ENCODE data around the gene ZNF81.

Gene ZNF81

DNA sequence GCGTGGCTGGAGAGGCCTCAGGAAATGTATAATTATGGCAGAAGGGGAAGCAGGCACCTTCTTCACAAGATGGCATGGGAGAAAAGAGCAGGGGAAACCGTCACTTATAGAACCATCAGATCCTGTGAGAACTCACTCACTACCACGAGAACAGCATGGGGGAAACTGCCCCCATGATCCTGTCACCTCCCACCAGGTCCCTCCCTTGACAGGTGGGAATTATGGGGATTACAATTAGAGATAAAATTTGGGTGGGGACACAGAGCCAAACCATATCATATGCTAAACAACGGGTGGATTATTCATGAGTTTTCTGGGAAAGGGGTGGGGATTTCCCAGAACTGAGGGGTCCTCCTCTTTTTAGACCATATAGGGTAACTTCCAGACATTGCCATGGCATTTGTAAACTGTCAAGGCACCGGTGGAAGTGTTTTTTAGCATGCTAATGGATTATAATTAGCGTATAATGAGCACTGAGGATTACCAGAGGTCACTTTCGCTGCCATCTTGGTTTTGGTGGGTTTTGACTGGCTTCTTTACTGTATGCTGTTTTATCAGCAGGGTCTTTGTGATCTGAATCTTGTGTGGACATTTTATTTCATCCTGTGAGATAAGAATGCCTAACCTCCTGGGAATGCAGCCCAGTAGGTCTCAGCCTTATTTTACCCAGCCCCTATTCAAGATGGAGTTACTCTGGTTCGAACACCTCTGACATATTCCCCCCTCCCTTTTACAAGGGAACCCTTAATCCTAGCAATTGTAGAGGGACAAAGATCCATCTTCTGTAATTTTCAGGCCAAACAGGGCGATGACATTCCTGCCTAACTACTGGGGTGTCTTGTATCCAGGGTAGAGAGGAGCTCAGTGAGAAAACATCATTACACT, 27.6 kb upstream of the ZNF81 start:
- Histone ChIP-seq H3K36me3 (ENCODE audit: control insufficient read depth, insufficient read depth, low read length) (no peaks in the 10 kb centered on the region), H3K9me3 (ENCODE audit: control insufficient read depth, insufficient read depth, low read length) (peaks cover 6% of the 10 kb centered on the region), H3K27me3 (ENCODE audit: control insufficient read depth, insufficient read depth, low read length) (no peaks in the 10 kb centered on the region), H3K4me3 (ENCODE audit: low read depth, low read length) (no peak overlapping the region), H3K4me1 (ENCODE audit: control insufficient read depth, insufficient read depth, low read length) (no peaks in the 10 kb centered on the region), H3K9ac (ENCODE audit: low read depth, low read length) (no peak overlapping the region)

DNA sequence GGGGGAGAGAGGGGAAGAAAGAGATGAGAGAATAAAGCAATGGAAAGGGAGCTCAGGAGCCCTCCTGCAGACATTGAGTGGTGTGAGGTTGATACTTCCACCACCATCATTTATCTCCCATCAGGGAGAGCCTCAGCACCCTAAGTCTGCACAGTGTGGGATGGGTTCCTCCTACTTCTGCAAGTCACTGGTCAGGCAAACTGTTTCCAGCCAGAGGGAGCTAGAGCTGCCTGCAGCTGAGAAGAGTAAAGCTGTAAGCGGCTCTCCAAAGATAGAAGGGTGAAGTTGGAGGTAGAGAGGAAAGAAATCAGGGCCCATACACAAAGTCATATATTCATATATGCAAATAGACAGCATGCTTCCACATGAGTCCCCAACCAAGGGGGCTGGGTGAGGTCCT, 21.9 kb upstream of the ZNF81 start:
- Histone ChIP-seq H3K36me3 (ENCODE audit: control insufficient read depth, insufficient read depth, low read length) (no peaks in the 10 kb centered on the region), H3K27me3 (ENCODE audit: control insufficient read depth, insufficient read depth, low read length) (no peaks in the 10 kb centered on the region), H3K9me3 (ENCODE audit: control insufficient read depth, insufficient read depth, low read length) (peaks cover 11% of the 10 kb centered on the region), H3K4me3 (ENCODE audit: low read depth, low read length) (no peak overlapping the region), H3K4me1 (ENCODE audit: control insufficient read depth, insufficient read depth, low read length) (peaks cover 12% of the 10 kb centered on the region), H3K9ac (ENCODE audit: low read depth, low read length) (no peak overlapping the region)

DNA sequence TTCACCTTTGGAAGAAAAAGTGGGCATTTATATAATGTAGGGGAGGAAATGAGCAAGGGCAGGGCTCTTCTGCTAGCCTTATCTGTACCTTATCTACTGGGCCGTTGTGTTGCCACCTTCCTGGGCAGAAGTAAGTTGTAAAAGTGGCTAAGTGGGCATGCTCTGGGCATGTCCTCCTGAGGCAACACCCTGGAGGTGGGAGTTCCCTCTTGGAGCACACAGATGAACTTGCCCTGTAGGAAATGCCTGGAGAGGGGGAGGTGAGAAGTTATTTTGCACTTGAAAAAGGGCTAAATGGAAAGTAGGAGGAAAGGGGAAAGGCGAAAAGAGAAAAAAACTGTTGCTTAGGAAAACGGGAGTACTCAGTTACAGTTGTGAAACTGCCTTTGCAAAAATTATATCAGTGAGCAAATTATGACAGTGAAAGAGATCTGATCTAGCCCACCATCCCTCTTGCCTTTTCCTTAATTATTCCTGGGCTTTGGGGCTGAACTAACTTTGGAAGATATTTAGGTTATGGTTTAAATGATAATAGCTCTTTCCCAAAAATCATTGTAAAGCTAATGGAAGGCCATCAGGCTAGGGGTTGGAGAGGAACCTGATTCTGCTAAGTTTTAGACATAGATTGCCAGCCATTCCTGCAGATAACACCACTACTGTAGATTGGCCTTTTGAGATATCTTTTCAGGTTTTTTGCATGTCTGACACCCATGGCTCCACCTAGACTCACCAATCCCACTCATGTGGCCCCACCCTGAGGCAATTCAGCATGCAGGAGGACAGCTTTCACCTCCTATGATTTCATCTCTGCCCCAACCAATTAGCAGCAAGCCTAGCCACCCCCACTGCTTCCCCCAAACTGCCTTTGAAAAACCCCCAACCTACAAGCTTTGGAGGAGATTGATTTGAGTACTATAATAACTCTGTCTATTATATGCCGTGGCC, 20.5 kb upstream of the ZNF81 start:
- Histone ChIP-seq H3K36me3 (ENCODE audit: control insufficient read depth, insufficient read depth, low read length) (no peaks in the 10 kb centered on the region), H3K9me3 (ENCODE audit: control insufficient read depth, insufficient read depth, low read length) (peaks cover 13% of the 10 kb centered on the region), H3K4me1 (ENCODE audit: control insufficient read depth, insufficient read depth, low read length) (peaks cover 12% of the 10 kb centered on the region), H3K27me3 (ENCODE audit: control insufficient read depth, insufficient read depth, low read length) (no peaks in the 10 kb centered on the region), H3K9ac (ENCODE audit: low read depth, low read length) (peak overlapping the region; percentile 57), H3K4me3 (ENCODE audit: low read depth, low read length) (peak overlapping the region; percentile 32)

DNA sequence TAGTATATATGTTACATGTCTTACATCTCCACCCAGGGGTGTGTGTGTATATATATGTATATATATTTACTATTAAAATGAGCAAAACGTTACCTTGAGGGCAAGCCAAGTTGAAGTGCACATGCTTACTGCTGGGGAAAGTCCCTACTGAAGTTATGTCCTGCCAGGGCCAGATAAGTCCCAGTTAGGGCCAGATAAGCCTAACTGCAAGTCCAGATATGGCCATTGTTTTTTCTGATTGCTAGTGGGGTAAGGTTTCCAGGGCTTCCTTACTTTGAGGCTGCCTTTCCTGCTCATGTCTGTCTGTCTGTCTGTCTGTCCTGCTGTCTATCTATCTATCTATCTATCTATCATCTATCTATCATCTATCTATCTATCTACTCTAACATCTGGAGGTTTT, 19.3 kb upstream of the ZNF81 start:
- Histone ChIP-seq H3K4me3 (ENCODE audit: low read depth, low read length) (no peak overlapping the region), H3K4me1 (ENCODE audit: control insufficient read depth, insufficient read depth, low read length) (peaks cover 12% of the 10 kb centered on the region), H3K9me3 (ENCODE audit: control insufficient read depth, insufficient read depth, low read length) (peaks cover 10% of the 10 kb centered on the region), H3K36me3 (ENCODE audit: control insufficient read depth, insufficient read depth, low read length) (no peaks in the 10 kb centered on the region), H3K27me3 (ENCODE audit: control insufficient read depth, insufficient read depth, low read length) (no peaks in the 10 kb centered on the region), H3K9ac (ENCODE audit: low read depth, low read length) (no peak overlapping the region)

DNA sequence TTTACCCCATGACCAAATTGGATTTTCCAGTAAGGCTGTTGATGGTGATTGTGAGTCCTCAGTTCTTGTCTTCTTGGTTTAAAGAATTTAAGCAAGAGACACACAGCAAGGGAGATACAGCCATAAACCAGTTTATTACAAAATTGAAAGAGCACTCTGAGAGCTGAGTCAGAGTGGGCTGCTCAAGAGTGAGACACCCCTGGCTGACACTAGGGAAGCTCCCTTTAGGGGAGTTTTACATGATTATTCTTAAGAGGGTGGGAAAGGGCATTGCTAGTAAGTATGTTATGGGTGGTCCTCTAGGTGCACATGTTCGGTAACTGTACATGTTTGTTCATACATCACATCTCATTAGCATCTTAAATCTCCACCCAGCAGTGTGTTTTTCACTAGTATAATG, 18.8 kb upstream of the ZNF81 start:
- Histone ChIP-seq H3K9me3 (ENCODE audit: control insufficient read depth, insufficient read depth, low read length) (peaks cover 10% of the 10 kb centered on the region), H3K4me1 (ENCODE audit: control insufficient read depth, insufficient read depth, low read length) (peaks cover 12% of the 10 kb centered on the region), H3K27me3 (ENCODE audit: control insufficient read depth, insufficient read depth, low read length) (no peaks in the 10 kb centered on the region), H3K4me3 (ENCODE audit: low read depth, low read length) (no peak overlapping the region), H3K36me3 (ENCODE audit: control insufficient read depth, insufficient read depth, low read length) (no peaks in the 10 kb centered on the region), H3K9ac (ENCODE audit: low read depth, low read length) (no peak overlapping the region)

DNA sequence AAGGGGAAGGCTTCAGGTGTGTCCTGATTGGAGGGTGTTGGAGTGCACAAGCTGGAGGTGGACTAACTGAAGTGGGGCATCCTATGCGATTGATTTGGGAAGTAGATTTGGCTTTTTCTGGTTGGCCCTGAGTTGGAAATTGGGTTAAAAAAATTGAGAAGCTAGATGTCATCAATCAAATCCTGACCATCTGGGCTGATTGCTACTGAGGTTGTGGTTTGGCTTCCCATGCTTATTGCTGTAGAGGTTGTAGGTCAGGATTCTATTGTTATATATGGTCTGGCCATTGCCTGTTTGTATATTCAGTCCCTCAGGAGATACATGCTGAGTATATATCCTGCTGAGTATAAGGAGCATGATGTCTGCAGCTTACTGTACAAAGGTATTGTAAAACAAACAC, 7.7 kb upstream of the ZNF81 start:
- Histone ChIP-seq H3K36me3 (ENCODE audit: control insufficient read depth, insufficient read depth, low read length) (no peaks in the 10 kb centered on the region), H3K9me3 (ENCODE audit: control insufficient read depth, insufficient read depth, low read length) (no peaks in the 10 kb centered on the region), H3K4me1 (ENCODE audit: control insufficient read depth, insufficient read depth, low read length) (no peaks in the 10 kb centered on the region), H3K9ac (ENCODE audit: low read depth, low read length) (no peak overlapping the region), H3K27me3 (ENCODE audit: control insufficient read depth, insufficient read depth, low read length) (no peaks in the 10 kb centered on the region), H3K4me3 (ENCODE audit: low read depth, low read length) (no peak overlapping the region)

- H3K27me3 ChIP-seq (ENCODE audit: control insufficient read depth, insufficient read depth, low read length), result no peaks in the 10 kb centered on the region
Observed at GRCh38 chrX:47831788-47832187, 4.9 kb upstream of the ZNF81 start.

DNA sequence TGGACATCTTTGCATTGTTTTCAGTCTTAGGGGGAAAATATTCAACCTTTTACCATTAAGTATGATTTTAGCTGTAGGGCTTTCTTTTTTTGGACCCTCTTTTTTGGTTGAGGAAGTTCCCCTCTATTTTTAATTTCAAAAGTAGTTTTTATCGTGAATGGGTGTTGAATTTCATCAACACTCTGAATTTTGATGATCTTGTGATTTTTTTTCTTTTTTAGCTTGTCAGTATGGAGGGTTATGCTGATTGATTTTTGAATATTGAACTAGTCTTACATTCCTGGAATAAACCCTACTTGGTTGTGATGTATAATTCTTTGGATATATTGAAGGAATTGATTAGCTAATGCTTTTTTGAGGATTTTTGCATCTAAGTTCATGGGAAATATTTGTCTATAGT, 1.7 kb downstream of the ZNF81 start:
- Histone ChIP-seq H3K36me3 (ENCODE audit: control insufficient read depth, insufficient read depth, low read length) (no peaks in the 10 kb centered on the region), H3K9ac (ENCODE audit: low read depth, low read length) (no peak overlapping the region), H3K4me3 (ENCODE audit: low read depth, low read length) (no peak overlapping the region)

More at GRCh38 chrX:47831788-47832187, 4.9 kb upstream of the ZNF81 start:
- no peak overlapping the region for H3K9ac ChIP-seq (ENCODE audit: low read depth, low read length)
- H3K36me3 ChIP-seq (ENCODE audit: control insufficient read depth, insufficient read depth, low read length), result no peaks in the 10 kb centered on the region
- no peaks in the 10 kb centered on the region for H3K4me1 ChIP-seq (ENCODE audit: control insufficient read depth, insufficient read depth, low read length)
- H3K9me3 ChIP-seq (ENCODE audit: control insufficient read depth, insufficient read depth, low read length), result no peaks in the 10 kb centered on the region
- no peak overlapping the region for H3K4me3 ChIP-seq (ENCODE audit: low read depth, low read length)

GRCh38 chrX:47840111-47840510, 3.4 kb downstream of the ZNF81 start:
- no peak overlapping the region for H3K4me3 ChIP-seq (ENCODE audit: low read depth, low read length)
- H3K9ac ChIP-seq (ENCODE audit: low read depth, low read length), result no peak overlapping the region
- H3K36me3 ChIP-seq (ENCODE audit: control insufficient read depth, insufficient read depth, low read length), result no peaks in the 10 kb centered on the region
- no peaks in the 10 kb centered on the region for H3K4me1 ChIP-seq (ENCODE audit: control insufficient read depth, insufficient read depth, low read length)
- no peaks in the 10 kb centered on the region for H3K9me3 ChIP-seq (ENCODE audit: control insufficient read depth, insufficient read depth, low read length)
- no peaks in the 10 kb centered on the region for H3K27me3 ChIP-seq (ENCODE audit: control insufficient read depth, insufficient read depth, low read length)

More for the DNA sequence above, 1.7 kb downstream of the ZNF81 start:
- Histone ChIP-seq H3K9me3 (ENCODE audit: control insufficient read depth, insufficient read depth, low read length) (no peaks in the 10 kb centered on the region), H3K4me1 (ENCODE audit: control insufficient read depth, insufficient read depth, low read length) (no peaks in the 10 kb centered on the region), H3K27me3 (ENCODE audit: control insufficient read depth, insufficient read depth, low read length) (no peaks in the 10 kb centered on the region)

DNA sequence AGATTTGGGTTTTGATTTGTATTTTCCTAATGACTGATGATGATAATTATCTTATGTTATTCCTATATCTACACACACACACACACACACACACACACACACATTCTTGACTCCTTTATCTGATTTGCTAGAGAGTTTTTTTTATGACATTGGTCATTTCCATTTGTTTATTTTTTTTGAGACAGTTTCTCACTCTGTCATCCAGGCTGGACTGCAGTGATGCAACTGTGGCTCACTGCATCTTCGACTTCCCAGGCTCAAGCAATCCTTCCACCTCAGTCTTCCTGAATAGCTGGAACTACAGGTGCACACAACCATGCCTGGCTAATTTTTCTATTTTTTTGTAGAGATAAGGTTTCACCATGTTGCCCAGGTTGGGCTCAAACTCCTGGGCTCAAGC, 6.7 kb downstream of the ZNF81 start:
- Histone ChIP-seq H3K36me3 (ENCODE audit: control insufficient read depth, insufficient read depth, low read length) (no peaks in the 10 kb centered on the region), H3K9ac (ENCODE audit: low read depth, low read length) (no peak overlapping the region), H3K4me1 (ENCODE audit: control insufficient read depth, insufficient read depth, low read length) (no peaks in the 10 kb centered on the region), H3K9me3 (ENCODE audit: control insufficient read depth, insufficient read depth, low read length) (no peaks in the 10 kb centered on the region), H3K4me3 (ENCODE audit: low read depth, low read length) (no peak overlapping the region), H3K27me3 (ENCODE audit: control insufficient read depth, insufficient read depth, low read length) (no peaks in the 10 kb centered on the region)

- Histone ChIP-seq H3K9me3 (ENCODE audit: control insufficient read depth, insufficient read depth, low read length) (no peaks in the 10 kb centered on the region), H3K36me3 (ENCODE audit: control insufficient read depth, insufficient read depth, low read length) (no peaks in the 10 kb centered on the region), H3K4me3 (ENCODE audit: low read depth, low read length) (no peak overlapping the region), H3K4me1 (ENCODE audit: control insufficient read depth, insufficient read depth, low read length) (no peaks in the 10 kb centered on the region), H3K9ac (ENCODE audit: low read depth, low read length) (no peak overlapping the region), H3K27me3 (ENCODE audit: control insufficient read depth, insufficient read depth, low read length) (no peaks in the 10 kb centered on the region)
Observed at GRCh38 chrX:47844117-47844516, 7.4 kb downstream of the ZNF81 start.

Data from iPS-15b (cell line).